Lower lobe of right lung (tissue), 2 donors: ENCODE measurements around the gene CD81. TPM values are rescaled to one million over a fixed set of nuclear protein-coding genes. Genes with fewer than 3 reads are reported as not detected.

Source experiments
- ATAC-seq, 2 donors: fragments of 200-7000 bp; cut with Tn5 transposase; one replicate each; pipeline ENCODE4 v1.9.1; 2020 to 2022; ENCODE audit warnings: mild to moderate bottlenecking in 2 of 2, moderate library complexity in 2 of 2
- DNase-seq: peaks from one replicate; pipeline ENCODE4 v3.0.0-alpha.2; 2020
- H3K27ac ChIP-seq: fragments of 200-600 bp; one replicate; pipeline ENCODE4 v1.8.0; 2022
- H3K27me3 ChIP-seq: fragments of 200-600 bp; one replicate; pipeline ENCODE4 v1.8.0; 2022; ENCODE audit warnings: low read depth
- H3K36me3 ChIP-seq: fragments of 200-600 bp; one replicate; pipeline ENCODE4 v1.8.0; 2022; ENCODE audit warnings: mild to moderate bottlenecking
- H3K4me1 ChIP-seq: fragments of 200-600 bp; one replicate; pipeline ENCODE4 v1.8.0; 2022
- H3K4me3 ChIP-seq: fragments of 200-600 bp; one replicate; pipeline ENCODE4 v1.8.0; 2022; ENCODE audit warnings: mild to moderate bottlenecking
- H3K9me3 ChIP-seq: fragments of 200-600 bp; one replicate; pipeline ENCODE4 v1.8.0; 2022
- intact Hi-C: fragments of 100-400 bp; cut with DNase I; formaldehyde crosslinking; loops from one replicate; pipeline ENCODE4 v1.11.0; 2022
- total RNA-seq: library from RNA; stranded (reverse); fragmentation: NEBNext Ultra II Directional; extraction: Animal tissue kit (Norgen Biotek cat#: 25700); gene quantifications from one replicate; pipeline ENCODE4 v1.2.1, GENCODE V29; 2021
- TF ChIP-seq, protein P1 (sequence below): fragments of 200-600 bp; IDR thresholded peaks from one replicate; pipeline ENCODE4 v1.8.0; 2022; ENCODE audit warnings: antibody characterized with exemption, mild to moderate bottlenecking
- donor health status: DM: no; HTN: yes; CAD: no; lungs with severe emphysema.

The CD81 gene
- total RNA-seq, 1 donor from 2014 or later: 850 TPM

DNA sequence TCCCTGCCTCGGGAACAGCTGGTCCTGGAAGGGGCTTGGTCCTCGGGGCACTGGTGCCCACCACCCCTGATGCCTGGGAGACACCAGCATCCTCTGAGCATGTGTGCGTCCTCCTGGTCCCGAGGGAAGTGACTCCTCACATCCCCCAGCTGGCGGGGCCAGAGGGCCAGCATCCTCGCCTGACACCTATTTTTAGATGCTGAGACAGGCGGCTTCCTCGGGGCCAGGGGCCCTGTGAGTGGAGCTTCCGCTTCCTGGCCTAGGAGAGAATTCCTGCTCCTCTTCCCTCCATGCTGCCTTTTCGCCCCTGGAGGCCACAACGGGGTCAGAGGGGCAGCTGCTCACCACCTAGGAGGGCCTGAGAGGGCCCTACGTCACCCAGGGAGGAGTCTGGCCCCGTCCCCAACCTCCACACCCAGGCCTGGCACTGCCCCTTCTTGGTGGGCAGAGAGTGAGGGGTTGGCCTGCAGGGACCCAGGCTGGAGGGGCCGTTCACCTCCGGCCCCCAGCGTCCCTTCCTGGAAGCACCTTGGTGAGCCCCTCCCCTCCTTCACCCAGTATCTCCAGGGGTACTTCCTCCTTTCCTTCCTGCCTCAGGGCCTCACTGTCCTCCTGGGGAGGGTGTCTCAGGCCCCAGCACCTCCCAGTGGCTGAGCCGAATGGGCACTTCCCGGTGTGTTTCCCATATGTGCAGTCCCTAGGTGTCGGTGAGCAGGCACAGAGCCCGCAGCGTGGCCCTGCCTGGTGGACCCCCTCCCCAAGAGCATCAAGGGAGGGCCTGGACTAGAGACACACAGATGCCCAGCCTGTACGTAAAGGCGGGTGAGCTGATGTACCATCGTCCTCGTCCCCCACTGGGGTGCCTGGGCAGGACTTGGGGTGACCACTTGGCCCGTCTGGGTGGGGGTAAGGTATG lies 6.1 kb downstream of the CD81 start:
- intact Hi-C loops: no loop called here
- ATAC-seq (peak; percentile 1 to 9), DNase-seq (no peak)
- Histone ChIP-seq H3K27me3 (no peaks in the 10 kb centered on the region), H3K9me3 (no peaks in the 10 kb centered on the region), H3K4me1 (peaks cover 83% of the 10 kb centered on the region), H3K36me3 (peaks cover 14% of the 10 kb centered on the region), H3K4me3 (peak overlapping the region; percentile 13), H3K27ac (peak overlapping the region; percentile 99)
- TF ChIP-seq, protein P1, sequence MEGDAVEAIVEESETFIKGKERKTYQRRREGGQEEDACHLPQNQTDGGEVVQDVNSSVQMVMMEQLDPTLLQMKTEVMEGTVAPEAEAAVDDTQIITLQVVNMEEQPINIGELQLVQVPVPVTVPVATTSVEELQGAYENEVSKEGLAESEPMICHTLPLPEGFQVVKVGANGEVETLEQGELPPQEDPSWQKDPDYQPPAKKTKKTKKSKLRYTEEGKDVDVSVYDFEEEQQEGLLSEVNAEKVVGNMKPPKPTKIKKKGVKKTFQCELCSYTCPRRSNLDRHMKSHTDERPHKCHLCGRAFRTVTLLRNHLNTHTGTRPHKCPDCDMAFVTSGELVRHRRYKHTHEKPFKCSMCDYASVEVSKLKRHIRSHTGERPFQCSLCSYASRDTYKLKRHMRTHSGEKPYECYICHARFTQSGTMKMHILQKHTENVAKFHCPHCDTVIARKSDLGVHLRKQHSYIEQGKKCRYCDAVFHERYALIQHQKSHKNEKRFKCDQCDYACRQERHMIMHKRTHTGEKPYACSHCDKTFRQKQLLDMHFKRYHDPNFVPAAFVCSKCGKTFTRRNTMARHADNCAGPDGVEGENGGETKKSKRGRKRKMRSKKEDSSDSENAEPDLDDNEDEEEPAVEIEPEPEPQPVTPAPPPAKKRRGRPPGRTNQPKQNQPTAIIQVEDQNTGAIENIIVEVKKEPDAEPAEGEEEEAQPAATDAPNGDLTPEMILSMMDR: peak; percentile 16

DNA sequence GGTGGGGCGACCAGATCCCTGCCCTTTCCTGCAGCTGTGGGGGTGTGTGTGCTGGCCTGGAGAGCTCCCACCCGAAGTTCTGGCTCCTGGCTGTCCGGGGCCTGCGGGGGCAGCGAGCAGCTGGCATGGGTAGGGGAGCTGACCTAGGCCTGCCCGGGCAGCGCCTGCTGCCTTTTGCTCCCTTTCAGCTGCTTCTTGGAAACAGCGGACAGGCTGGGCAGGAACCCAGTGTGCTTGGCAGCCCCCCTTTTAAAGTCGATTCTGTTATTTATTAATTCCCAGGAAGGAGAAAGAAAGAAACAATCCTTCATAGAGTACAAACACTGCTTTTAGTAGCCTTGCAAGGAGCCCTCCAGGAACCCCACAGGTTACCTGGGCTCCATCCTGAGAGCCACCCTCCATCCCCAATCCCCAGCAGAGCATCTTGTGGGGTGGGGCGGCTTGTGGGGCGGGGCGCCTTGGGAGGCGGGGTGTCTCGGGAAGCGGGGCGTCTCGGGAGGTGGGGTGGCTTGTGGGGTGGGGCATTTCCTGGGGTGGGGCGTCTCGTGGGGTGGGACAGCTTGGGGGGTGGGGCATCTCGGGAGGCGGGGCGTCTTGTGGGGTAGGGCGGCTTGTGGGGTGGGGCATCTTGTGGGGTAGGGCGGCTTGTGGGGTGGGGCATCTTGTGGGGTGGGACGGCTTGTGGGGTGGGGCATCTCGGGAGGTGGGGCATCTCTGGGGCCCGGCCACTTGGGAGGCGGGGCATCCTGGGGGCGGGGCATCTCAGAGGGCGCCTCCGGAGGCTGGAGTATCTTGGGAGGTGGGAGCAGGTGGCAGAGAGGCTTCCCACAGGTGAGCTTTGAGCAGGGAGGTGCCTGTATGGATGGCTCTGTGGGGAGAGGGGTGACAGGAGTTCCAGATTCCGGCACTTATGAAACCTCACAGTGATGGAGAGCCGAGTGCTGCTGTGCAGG lies 7.0 kb downstream of the CD81 start:
- no peak for DNase-seq
- peak overlapping the region; percentile 1 for H3K4me3 ChIP-seq
- peaks cover 93% of the 10 kb centered on the region for H3K4me1 ChIP-seq
- H3K36me3 ChIP-seq: peaks cover 21% of the 10 kb centered on the region
- peak overlapping the region; percentile 99 for H3K27ac ChIP-seq
- H3K9me3 ChIP-seq: no peaks in the 10 kb centered on the region
- ATAC-seq: no peak
- no peaks in the 10 kb centered on the region for H3K27me3 ChIP-seq
- intact Hi-C loops: no loop called here
- TF ChIP-seq, protein P1: no peak

DNA sequence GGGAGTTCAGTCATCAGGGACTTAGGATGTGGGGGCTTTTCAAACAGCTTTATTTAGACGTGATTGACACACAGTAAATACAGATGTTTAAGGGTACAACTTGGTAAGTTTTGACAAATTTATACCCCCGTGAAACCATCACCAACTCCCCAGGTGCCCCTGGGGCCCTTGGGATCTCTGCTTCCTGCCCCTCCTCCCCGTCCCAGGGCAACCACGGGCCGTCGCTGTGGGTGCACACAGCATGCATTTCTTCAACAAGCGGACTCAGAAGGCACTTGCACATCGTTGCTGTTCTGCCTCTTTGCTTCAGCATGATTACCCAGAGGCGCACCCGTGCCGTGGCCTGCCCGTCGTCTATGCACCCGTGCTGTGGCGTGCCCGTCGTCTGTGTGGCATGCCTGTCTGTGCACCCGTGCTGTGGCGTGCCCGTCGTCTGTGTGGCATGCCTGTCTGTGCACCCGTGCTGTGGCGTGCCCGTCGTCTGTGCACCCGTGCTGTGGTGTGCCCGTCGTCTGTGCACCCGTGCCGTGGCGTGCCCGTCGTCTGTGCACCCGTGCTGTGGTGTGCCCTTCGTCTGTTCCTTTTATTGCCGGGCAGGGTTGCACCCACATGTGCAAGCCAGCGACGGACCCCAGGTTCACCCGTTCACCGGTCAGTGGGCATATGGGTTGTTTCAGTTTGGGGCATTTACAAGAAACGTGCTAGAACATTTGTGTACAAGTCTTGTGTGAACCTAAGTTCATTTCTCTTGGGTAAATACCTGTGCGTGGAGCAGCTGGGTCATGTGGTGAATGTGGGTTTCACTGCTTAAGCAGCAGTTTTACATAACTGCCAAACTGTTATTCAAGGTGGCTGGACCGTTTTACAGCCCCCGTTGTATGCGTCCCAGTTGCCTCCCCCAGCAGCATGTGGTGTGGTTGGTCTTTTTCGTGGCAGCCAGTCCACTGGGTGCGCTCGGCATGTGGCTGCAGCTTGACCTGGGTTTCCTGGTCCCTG lies 8.3 kb downstream of the CD81 start:
- DNase-seq: no peak
- TF ChIP-seq, protein P1: no peak
- Histone ChIP-seq H3K4me1 (peaks cover 94% of the 10 kb centered on the region), H3K27ac (peak overlapping the region; percentile 67), H3K27me3 (no peaks in the 10 kb centered on the region), H3K36me3 (peaks cover 32% of the 10 kb centered on the region), H3K4me3 (no peak overlapping the region), H3K9me3 (no peaks in the 10 kb centered on the region)
- no peak for ATAC-seq
- intact Hi-C loops: no loop called here

- peaks cover 92% of the 10 kb centered on the region for H3K4me1 ChIP-seq
- intact Hi-C loops: no loop called here
- no peak for ATAC-seq
- no peaks in the 10 kb centered on the region for H3K27me3 ChIP-seq
- peak overlapping the region; percentile 67 for H3K27ac ChIP-seq
- H3K4me3 ChIP-seq: no peak overlapping the region
- TF ChIP-seq, protein P1: no peak
- H3K9me3 ChIP-seq: no peaks in the 10 kb centered on the region
- DNase-seq: no peak
- H3K36me3 ChIP-seq: peaks cover 43% of the 10 kb centered on the region
Observed at GRCh38 chr11:2386591-2386990, 9.5 kb downstream of the CD81 start.
